Muscle of arm (tissue), 12 donors: ENCODE measurements around the gene TMEM250. TPM values are rescaled to one million over a fixed set of nuclear protein-coding genes. Genes with fewer than 3 reads are reported as not detected.

Source experiments
- DNase-seq: peaks from one replicate; pipeline ENCODE4 v3.0.0-alpha.2; 2013
- polyA plus RNA-seq, 12 donors: library from polyadenylated mRNA; unstranded; fragments of 120-200 nt; gene quantifications; one replicate each; pipeline ENCODE4 v1.2.1, GENCODE V29; 2013; ENCODE audit not compliant: insufficient read length in 12 of 12

The TMEM250 gene
- polyA plus RNA-seq, 12 donors = 13.9 to 27.7 (median 18.1) TPM; not detected in 1

- DNase-seq = no peak
Measured at GRCh38 chr9:136098210-136098609, 20.5 kb downstream of the TMEM250 start.

GRCh38 chr9:136096505-136097001, 22.1 kb downstream of the TMEM250 start:
- no peak for DNase-seq

GRCh38 chr9:136095070-136096058, 23.3 kb downstream of the TMEM250 start, which contains the start of gene NACC2:
Gene NACC2, minus strand, starts transcription at chr9:136095289. Its CDS starts 44,768 bp downstream, at chr9:136050521.
- DNase-seq = no peak

GRCh38 chr9:136093995-136094881, 24.4 kb downstream of the TMEM250 start:
- DNase-seq = no peak

- DNase-seq = no peak
Measured at GRCh38 chr9:136093346-136093986, 25.2 kb downstream of the TMEM250 start.

GRCh38 chr9:136092741-136093140, 25.9 kb downstream of the TMEM250 start:
- no peak for DNase-seq

GRCh38 chr9:136092353-136092650, 26.4 kb downstream of the TMEM250 start:
- DNase-seq = no peak

- no peak for DNase-seq
Measured at GRCh38 chr9:136091582-136092352, 26.9 kb downstream of the TMEM250 start.

- no peak for DNase-seq
Measured at GRCh38 chr9:136090768-136091581, 27.7 kb downstream of the TMEM250 start.

GRCh38 chr9:136090056-136090735, 28.5 kb downstream of the TMEM250 start:
- DNase-seq = no peak

- no peak for DNase-seq
Measured at GRCh38 chr9:136089697-136090045, 29.0 kb downstream of the TMEM250 start.

- DNase-seq = no peak
Measured at GRCh38 chr9:136088939-136089696, 29.6 kb downstream of the TMEM250 start.

- DNase-seq = no peak
Measured at GRCh38 chr9:136088481-136088938, 30.2 kb downstream of the TMEM250 start.

- DNase-seq = no peak
Measured at GRCh38 chr9:136087741-136088480, 30.8 kb downstream of the TMEM250 start.

- no peak for DNase-seq
Measured at GRCh38 chr9:136086951-136087740, 31.5 kb downstream of the TMEM250 start.

- DNase-seq = no peak
Measured at GRCh38 chr9:136086213-136086881, 32.3 kb downstream of the TMEM250 start.
